ENCODE results near the gene CARS2. TPM values are rescaled to one million over a fixed set of nuclear protein-coding genes. Genes with fewer than 3 reads are reported as not detected.
"Not testable (repeated sequence)": the region's sequence is repeated elsewhere in the genome, so short reads cannot be mapped to it uniquely, and the experiment has no call there.

Gene CARS2
- total RNA-seq, 2 donors from 2014 or later: 43.0 to 82.6 TPM

GRCh38 chr13:110677731-110678545 lies 28.0 kb downstream of the CARS2 start:
- Histone ChIP-seq H3K9me3 (no peaks in the 10 kb centered on the region), H3K36me3 (peaks cover 4% of the 10 kb centered on the region), H3K27me3 (no peaks in the 10 kb centered on the region), H3K4me1 (no peaks in the 10 kb centered on the region), H3K27ac (no peak overlapping the region), H3K9ac (ENCODE audit: low read depth in 2 of 2, low read length in 2 of 2) (no peak overlapping the region), H3K4me3 (no peak overlapping the region)
- TF ChIP-seq, protein P1, sequence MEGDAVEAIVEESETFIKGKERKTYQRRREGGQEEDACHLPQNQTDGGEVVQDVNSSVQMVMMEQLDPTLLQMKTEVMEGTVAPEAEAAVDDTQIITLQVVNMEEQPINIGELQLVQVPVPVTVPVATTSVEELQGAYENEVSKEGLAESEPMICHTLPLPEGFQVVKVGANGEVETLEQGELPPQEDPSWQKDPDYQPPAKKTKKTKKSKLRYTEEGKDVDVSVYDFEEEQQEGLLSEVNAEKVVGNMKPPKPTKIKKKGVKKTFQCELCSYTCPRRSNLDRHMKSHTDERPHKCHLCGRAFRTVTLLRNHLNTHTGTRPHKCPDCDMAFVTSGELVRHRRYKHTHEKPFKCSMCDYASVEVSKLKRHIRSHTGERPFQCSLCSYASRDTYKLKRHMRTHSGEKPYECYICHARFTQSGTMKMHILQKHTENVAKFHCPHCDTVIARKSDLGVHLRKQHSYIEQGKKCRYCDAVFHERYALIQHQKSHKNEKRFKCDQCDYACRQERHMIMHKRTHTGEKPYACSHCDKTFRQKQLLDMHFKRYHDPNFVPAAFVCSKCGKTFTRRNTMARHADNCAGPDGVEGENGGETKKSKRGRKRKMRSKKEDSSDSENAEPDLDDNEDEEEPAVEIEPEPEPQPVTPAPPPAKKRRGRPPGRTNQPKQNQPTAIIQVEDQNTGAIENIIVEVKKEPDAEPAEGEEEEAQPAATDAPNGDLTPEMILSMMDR (IDR thresholded peaks at IDR 0.05): no peak
- intact Hi-C loops (cut with DNase I): no loop called here
- DNase-seq: no peak

GRCh38 chr13:110676595-110677587 lies 29.0 kb downstream of the CARS2 start:
- no peak for DNase-seq
- Histone ChIP-seq H3K4me1 (no peaks in the 10 kb centered on the region), H3K4me3 (no peak overlapping the region), H3K27ac (no peak overlapping the region), H3K36me3 (no peaks in the 10 kb centered on the region), H3K27me3 (no peaks in the 10 kb centered on the region), H3K9ac (ENCODE audit: low read depth in 2 of 2, low read length in 2 of 2) (no peak overlapping the region), H3K9me3 (no peaks in the 10 kb centered on the region)
- TF ChIP-seq, protein P1 (IDR thresholded peaks at IDR 0.05): no peak
- intact Hi-C loops (cut with DNase I): no loop called here

- H3K9me3 ChIP-seq; DNase-seq; H3K36me3 ChIP-seq; H3K27ac ChIP-seq; H3K4me3 ChIP-seq; intact Hi-C loops (cut with DNase I); H3K27me3 ChIP-seq; H3K9ac ChIP-seq (ENCODE audit: low read depth in 2 of 2, low read length in 2 of 2); H3K4me1 ChIP-seq: not testable (repeated sequence)
These were observed 36.1 kb downstream of the CARS2 start for GRCh38 chr13:110669814-110670213.

- TF ChIP-seq, protein P1 (IDR thresholded peaks at IDR 0.05): no peak
- Histone ChIP-seq H3K9ac (ENCODE audit: low read depth in 2 of 2, low read length in 2 of 2) (no peak overlapping the region), H3K9me3 (no peaks in the 10 kb centered on the region), H3K27ac (no peak overlapping the region), H3K27me3 (no peaks in the 10 kb centered on the region), H3K36me3 (no peaks in the 10 kb centered on the region), H3K4me3 (no peak overlapping the region), H3K4me1 (no peaks in the 10 kb centered on the region)
- no peak for DNase-seq
- intact Hi-C loops (cut with DNase I): no loop called here
These were observed 36.9 kb downstream of the CARS2 start for GRCh38 chr13:110669036-110669435.

DNA sequence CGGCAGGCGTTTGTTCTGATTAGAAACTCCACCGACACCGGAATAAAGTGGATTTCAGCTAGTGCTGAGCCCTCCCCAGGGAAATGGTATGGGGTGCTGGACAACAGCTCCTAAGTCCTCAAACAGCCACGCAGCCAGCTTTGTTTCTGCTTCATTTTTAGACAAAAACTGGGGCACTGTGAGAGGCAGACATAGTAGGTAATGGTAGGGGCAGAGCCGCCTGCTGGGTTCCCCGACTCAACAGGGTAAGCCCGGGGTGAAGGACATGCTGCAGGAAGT lies 39.7 kb downstream of the CARS2 start:
- intact Hi-C loops (cut with DNase I): no loop called here
- Histone ChIP-seq H3K36me3 (no peaks in the 10 kb centered on the region), H3K4me3 (no peak overlapping the region), H3K27ac (no peak overlapping the region), H3K27me3 (no peaks in the 10 kb centered on the region), H3K9ac (ENCODE audit: low read depth in 2 of 2, low read length in 2 of 2) (no peak overlapping the region), H3K4me1 (no peaks in the 10 kb centered on the region), H3K9me3 (no peaks in the 10 kb centered on the region)
- DNase-seq: no peak
- TF ChIP-seq, protein P1 (IDR thresholded peaks at IDR 0.05): no peak

Data from colonic mucosa (tissue), 4 donors.